Left renal cortex interstitium (tissue), 4 donors: ENCODE data around the gene PAF1. TPM values are rescaled to one million over a fixed set of nuclear protein-coding genes. Genes with fewer than 3 reads are reported as not detected.

ENCODE experiments used
- DNase-seq, 4 donors: peaks; one replicate each; pipeline ENCODE4 v3.0.0-alpha.2; 2013; ENCODE audit warnings: low read depth in 4 of 4, low spot score in 2 of 4, missing footprints in 1 of 4
- polyA plus RNA-seq, 4 donors: library from polyadenylated mRNA; unstranded; fragments of 120-200 nt; gene quantifications; one replicate each; pipeline ENCODE4 v1.2.1, GENCODE V29; 2013; ENCODE audit not compliant: insufficient read length in 4 of 4

The PAF1 gene
- polyA plus RNA-seq, 4 donors, result 65.6 to 74.3 (median 68.5) TPM

GRCh38 chr19:39417463-39418181 is 26.7 kb upstream of the PAF1 start:
- no peak for DNase-seq

GRCh38 chr19:39416152-39417120 is 25.5 kb upstream of the PAF1 start:
- no peak for DNase-seq

- DNase-seq, result no peak
Observed at GRCh38 chr19:39415111-39416046, 24.5 kb upstream of the PAF1 start.

- DNase-seq, result no peak
Observed at GRCh38 chr19:39413911-39414608, 23.2 kb upstream of the PAF1 start.

- DNase-seq, result no peak
Observed at GRCh38 chr19:39413272-39413910, 22.5 kb upstream of the PAF1 start.

- DNase-seq, result no peak
Observed at GRCh38 chr19:39412867-39413271, 22.0 kb upstream of the PAF1 start.

GRCh38 chr19:39412100-39412866 is 21.4 kb upstream of the PAF1 start, which contains the start of gene PLEKHG2:
Gene PLEKHG2 (plus strand): TSS chr19:39412669. CDS start chr19:39414087, 1,418 bp downstream.
- DNase-seq, result peak; percentile 95 to 99 (median 98)

- peak in 2 of 4 donors; percentile 85 to 90 for DNase-seq
Observed at GRCh38 chr19:39411832-39412099, 20.9 kb upstream of the PAF1 start.

- no peak for DNase-seq
Observed at GRCh38 chr19:39411081-39411831, 20.4 kb upstream of the PAF1 start.

GRCh38 chr19:39410831-39411080 is 19.9 kb upstream of the PAF1 start:
- no peak for DNase-seq

- DNase-seq, result no peak
Observed at GRCh38 chr19:39410017-39410830, 19.3 kb upstream of the PAF1 start.

- no peak for DNase-seq
Observed at GRCh38 chr19:39409208-39410016, 18.5 kb upstream of the PAF1 start.

- no peak for DNase-seq
Observed at GRCh38 chr19:39408392-39409207, 17.7 kb upstream of the PAF1 start.

GRCh38 chr19:39407660-39408391 is 16.9 kb upstream of the PAF1 start:
- DNase-seq, result no peak

- no peak for DNase-seq
Observed at GRCh38 chr19:39407410-39407659, 16.4 kb upstream of the PAF1 start.
